ENCODE results near the gene NDUFAF2.
"Not testable (repeated sequence)": the region's sequence is repeated elsewhere in the genome, so short reads cannot be mapped to it uniquely, and the experiment has no call there.

NDUFAF2 gene

DNA sequence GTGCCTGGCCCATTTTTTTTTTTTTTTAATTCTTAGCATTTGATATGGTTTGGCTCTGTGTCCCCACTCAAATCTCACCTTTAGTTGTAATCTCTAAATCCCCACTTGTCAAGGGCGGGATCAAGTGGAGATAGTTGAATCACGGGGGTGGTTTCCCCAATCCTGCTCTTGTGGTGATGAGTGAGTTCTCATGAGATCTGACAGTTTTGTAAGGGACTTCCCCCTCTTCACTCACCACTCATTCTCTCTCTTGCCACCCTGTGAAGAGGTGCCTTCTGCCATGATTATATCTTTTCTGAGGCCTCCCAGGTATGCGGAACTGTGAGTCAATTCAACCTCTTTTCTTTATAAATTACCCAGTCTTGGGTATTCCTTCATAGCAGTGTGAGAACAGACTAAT is 27.2 kb downstream of the NDUFAF2 start:
- Histone ChIP-seq H3K4me1 (ENCODE audit: low read length) (peaks cover 8% of the 10 kb centered on the region), H3K27me3 (ENCODE audit: low read depth, low read length) (no peaks in the 10 kb centered on the region), H3K36me3 (replicated peaks; ENCODE audit: low read depth, low read length) (peaks cover 4% of the 10 kb centered on the region), H4K20me1 (ENCODE audit: insufficient read depth, low read length) (no peaks in the 10 kb centered on the region), H2AFZ (ENCODE audit: low read depth, low read length) (no peak overlapping the region), H3K9ac (ENCODE audit: low read length) (no peak overlapping the region), H3K9me3 (ENCODE audit: insufficient read depth, low read length) (no peaks in the 10 kb centered on the region), H3K79me2 (ENCODE audit: low read length) (peaks cover 17% of the 10 kb centered on the region; the same call in 1 of the 2 replicates), H3K4me3 (ENCODE audit: low read length) (no peak overlapping the region), H3K4me2 (ENCODE audit: low read length) (no peak overlapping the region), H3K27ac (ENCODE audit: low read length) (no peak overlapping the region)
- TF ChIP-seq, protein P1, sequence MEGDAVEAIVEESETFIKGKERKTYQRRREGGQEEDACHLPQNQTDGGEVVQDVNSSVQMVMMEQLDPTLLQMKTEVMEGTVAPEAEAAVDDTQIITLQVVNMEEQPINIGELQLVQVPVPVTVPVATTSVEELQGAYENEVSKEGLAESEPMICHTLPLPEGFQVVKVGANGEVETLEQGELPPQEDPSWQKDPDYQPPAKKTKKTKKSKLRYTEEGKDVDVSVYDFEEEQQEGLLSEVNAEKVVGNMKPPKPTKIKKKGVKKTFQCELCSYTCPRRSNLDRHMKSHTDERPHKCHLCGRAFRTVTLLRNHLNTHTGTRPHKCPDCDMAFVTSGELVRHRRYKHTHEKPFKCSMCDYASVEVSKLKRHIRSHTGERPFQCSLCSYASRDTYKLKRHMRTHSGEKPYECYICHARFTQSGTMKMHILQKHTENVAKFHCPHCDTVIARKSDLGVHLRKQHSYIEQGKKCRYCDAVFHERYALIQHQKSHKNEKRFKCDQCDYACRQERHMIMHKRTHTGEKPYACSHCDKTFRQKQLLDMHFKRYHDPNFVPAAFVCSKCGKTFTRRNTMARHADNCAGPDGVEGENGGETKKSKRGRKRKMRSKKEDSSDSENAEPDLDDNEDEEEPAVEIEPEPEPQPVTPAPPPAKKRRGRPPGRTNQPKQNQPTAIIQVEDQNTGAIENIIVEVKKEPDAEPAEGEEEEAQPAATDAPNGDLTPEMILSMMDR (IDR thresholded peaks at IDR 0.05; ENCODE audit: low read depth, low read length): no peak
- TF ChIP-seq EZH2phosphoT487 (IDR thresholded peaks at IDR 0.05; ENCODE audit: low read depth): no peak

DNA sequence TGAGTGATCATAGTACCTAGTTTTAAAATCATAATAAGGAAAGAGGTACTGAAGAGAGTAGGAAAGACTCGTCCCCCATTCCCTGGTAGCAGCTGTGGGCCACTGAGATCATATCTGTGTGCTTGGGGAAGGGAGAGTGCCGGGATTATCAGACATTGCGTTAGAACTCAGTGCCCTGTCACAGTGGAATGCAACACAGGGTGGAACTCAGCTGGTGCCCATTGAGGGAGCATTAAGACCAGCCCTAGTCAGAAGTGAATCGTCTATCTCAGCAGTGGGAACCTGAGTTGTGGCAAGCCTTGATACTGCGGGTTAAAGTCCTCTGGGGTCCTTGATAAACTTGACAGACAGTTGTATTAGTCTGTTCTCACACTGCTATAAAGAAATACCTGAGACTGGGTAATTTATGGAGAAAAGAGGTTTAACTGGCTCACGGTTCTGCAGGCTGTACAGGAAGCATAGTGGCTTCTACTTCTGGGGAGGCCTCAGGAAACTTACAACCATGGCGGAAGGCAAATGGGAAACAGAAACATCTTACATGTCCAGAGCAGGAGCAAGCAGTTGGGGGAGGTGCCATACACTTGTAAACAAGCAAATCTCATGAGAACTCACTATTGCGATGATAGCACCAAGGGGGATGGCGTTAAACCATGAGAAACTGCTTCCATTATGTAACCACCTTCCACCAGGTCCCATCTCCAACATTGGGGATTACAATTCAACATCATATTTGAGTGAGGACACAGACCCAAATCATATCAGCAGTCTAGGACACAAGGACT is 33.1 kb downstream of the NDUFAF2 start:
- Histone ChIP-seq H3K4me3 (ENCODE audit: low read length) (no peak overlapping the region), H3K9ac (ENCODE audit: low read length) (no peak overlapping the region), H3K9me3 (ENCODE audit: insufficient read depth, low read length) (no peaks in the 10 kb centered on the region), H3K27ac (ENCODE audit: low read length) (no peak overlapping the region), H3K27me3 (ENCODE audit: low read depth, low read length) (no peaks in the 10 kb centered on the region), H3K79me2 (ENCODE audit: low read length) (peaks cover 11% of the 10 kb centered on the region; the same call in 1 of the 2 replicates), H3K4me2 (ENCODE audit: low read length) (no peak overlapping the region), H2AFZ (ENCODE audit: low read depth, low read length) (no peak overlapping the region), H3K4me1 (ENCODE audit: low read length) (no peaks in the 10 kb centered on the region), H3K36me3 (replicated peaks; ENCODE audit: low read depth, low read length) (peaks cover 3% of the 10 kb centered on the region), H4K20me1 (ENCODE audit: insufficient read depth, low read length) (no peaks in the 10 kb centered on the region)
- no peak for TF ChIP-seq EZH2phosphoT487 (IDR thresholded peaks at IDR 0.05; ENCODE audit: low read depth)
- TF ChIP-seq, protein P1 (IDR thresholded peaks at IDR 0.05; ENCODE audit: low read depth, low read length): no peak

DNA sequence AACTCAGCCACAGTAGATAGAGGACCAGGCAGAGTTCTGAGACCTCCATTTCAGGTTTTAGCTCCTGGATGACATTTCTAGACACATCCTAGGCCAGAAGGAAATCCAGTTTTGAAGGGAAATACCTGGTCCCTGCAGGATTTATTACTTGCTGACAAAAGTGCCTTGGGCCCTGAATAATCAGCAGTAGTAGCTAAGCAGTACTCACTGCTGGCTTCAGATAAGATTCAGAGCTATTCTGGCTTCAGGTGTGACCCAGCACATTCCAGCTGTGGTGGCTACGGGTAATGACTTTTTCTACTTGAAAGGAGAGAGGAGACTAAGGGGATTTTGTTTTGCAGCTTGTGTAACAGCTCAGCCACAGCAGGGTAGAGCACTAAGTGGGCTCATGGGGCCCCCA is 34.0 kb downstream of the NDUFAF2 start:
- H3K4me3 ChIP-seq (ENCODE audit: low read length): no peak overlapping the region
- H3K36me3 ChIP-seq (replicated peaks; ENCODE audit: low read depth, low read length): no peaks in the 10 kb centered on the region
- H3K4me1 ChIP-seq (ENCODE audit: low read length): no peaks in the 10 kb centered on the region
- H3K4me2 ChIP-seq (ENCODE audit: low read length): no peak overlapping the region
- H4K20me1 ChIP-seq (ENCODE audit: insufficient read depth, low read length): no peaks in the 10 kb centered on the region
- 0 out of 2 replicates have a peak, but pooled peaks cover 5% of the 10 kb centered on the region for H3K79me2 ChIP-seq (ENCODE audit: low read length)
- no peak for TF ChIP-seq EZH2phosphoT487 (IDR thresholded peaks at IDR 0.05; ENCODE audit: low read depth)
- TF ChIP-seq, protein P1 (IDR thresholded peaks at IDR 0.05; ENCODE audit: low read depth, low read length): no peak
- H3K9me3 ChIP-seq (ENCODE audit: insufficient read depth, low read length): no peaks in the 10 kb centered on the region
- H2AFZ ChIP-seq (ENCODE audit: low read depth, low read length): no peak overlapping the region
- no peak overlapping the region for H3K27ac ChIP-seq (ENCODE audit: low read length)
- no peaks in the 10 kb centered on the region for H3K27me3 ChIP-seq (ENCODE audit: low read depth, low read length)
- H3K9ac ChIP-seq (ENCODE audit: low read length): no peak overlapping the region

DNA sequence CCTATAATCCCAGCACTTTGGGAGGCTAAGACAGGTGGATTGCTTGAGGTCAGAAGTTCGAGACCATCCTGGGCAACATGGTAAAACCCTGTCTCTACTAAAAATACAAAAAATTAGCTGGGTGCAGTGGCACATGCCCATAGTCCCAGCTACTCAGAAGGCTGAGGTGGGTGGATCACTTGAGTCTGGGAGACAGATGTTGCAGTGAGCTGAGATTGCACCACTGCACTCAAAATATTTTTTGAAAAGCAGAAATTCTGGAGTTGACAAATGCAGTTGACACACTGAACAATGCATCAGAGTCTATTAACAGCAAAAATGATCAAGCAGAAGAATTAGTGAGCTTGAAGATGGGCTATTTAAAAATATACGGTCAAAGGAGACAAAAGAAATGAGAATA is 35.5 kb downstream of the NDUFAF2 start:
- H3K9me3 ChIP-seq (ENCODE audit: insufficient read depth, low read length): no peaks in the 10 kb centered on the region
- no peaks in the 10 kb centered on the region for H3K27me3 ChIP-seq (ENCODE audit: low read depth, low read length)
- 0 out of 2 replicates have a peak, but pooled peaks cover 1% of the 10 kb centered on the region for H3K79me2 ChIP-seq (ENCODE audit: low read length)
- H4K20me1 ChIP-seq (ENCODE audit: insufficient read depth, low read length): no peaks in the 10 kb centered on the region
- no peak overlapping the region for H2AFZ ChIP-seq (ENCODE audit: low read depth, low read length)
- H3K36me3 ChIP-seq (replicated peaks; ENCODE audit: low read depth, low read length): no peaks in the 10 kb centered on the region
- no peaks in the 10 kb centered on the region for H3K4me1 ChIP-seq (ENCODE audit: low read length)
- no peak overlapping the region for H3K4me2 ChIP-seq (ENCODE audit: low read length)
- no peak overlapping the region for H3K27ac ChIP-seq (ENCODE audit: low read length)
- no peak for TF ChIP-seq EZH2phosphoT487 (IDR thresholded peaks at IDR 0.05; ENCODE audit: low read depth)
- TF ChIP-seq, protein P1 (IDR thresholded peaks at IDR 0.05; ENCODE audit: low read depth, low read length): no peak
- no peak overlapping the region for H3K4me3 ChIP-seq (ENCODE audit: low read length)
- no peak overlapping the region for H3K9ac ChIP-seq (ENCODE audit: low read length)

DNA sequence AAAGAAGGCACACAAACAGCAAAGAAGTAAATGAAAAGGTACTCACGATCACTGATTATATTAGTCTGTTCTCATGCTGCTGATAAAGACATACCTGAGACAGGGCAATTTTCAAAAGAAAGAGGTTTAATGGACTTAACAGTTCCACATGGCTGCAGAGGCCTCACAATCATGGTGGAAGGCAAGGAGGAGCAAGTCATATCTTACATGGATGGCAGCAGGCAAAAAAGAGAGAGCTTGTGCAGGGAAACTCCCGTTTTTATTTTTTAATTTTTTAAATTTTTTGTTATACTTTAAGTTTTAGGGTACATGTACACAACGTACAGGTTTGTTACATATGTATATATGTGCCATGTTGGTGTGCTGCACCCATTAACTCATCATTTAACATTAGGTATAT is 37.1 kb downstream of the NDUFAF2 start:
- not testable (repeated sequence) for H3K9me3 ChIP-seq (ENCODE audit: insufficient read depth, low read length); H3K4me3 ChIP-seq (ENCODE audit: low read length); H3K36me3 ChIP-seq (replicated peaks; ENCODE audit: low read depth, low read length); H3K27me3 ChIP-seq (ENCODE audit: low read depth, low read length); H3K9ac ChIP-seq (ENCODE audit: low read length); H3K4me1 ChIP-seq (ENCODE audit: low read length); H2AFZ ChIP-seq (ENCODE audit: low read depth, low read length); H3K4me2 ChIP-seq (ENCODE audit: low read length); H4K20me1 ChIP-seq (ENCODE audit: insufficient read depth, low read length); H3K27ac ChIP-seq (ENCODE audit: low read length); H3K79me2 ChIP-seq (ENCODE audit: low read length)
